Measurements from ENCODE around the gene FCRL4.

GRCh38 chr1:157596384-157596783 is 1.5 kb downstream of the FCRL4 start:
- TF ChIP-seq POLR2A (IDR thresholded peaks at IDR 0.05; ENCODE audit: low read length) (no peak), GATA1 (IDR thresholded peaks at IDR 0.05; ENCODE audit: low read depth, low read length) (no peak)

Measured in erythroblast (primary cell).